ENCODE data around the gene LRRC7.

- no peak for TF ChIP-seq EZH2 (IDR thresholded peaks at IDR 0.05; ENCODE audit: low read depth, low read length, severe bottlenecking)
- TF ChIP-seq CTCF (IDR thresholded peaks at IDR 0.05; ENCODE audit: control extremely low read depth in 1 of 3, insufficient read depth in 1 of 3, low read depth in 1 of 3, low read length in 3 of 3): no peak
Observed at GRCh38 chr1:70117046-70117445, 549.3 kb downstream of the LRRC7 start.
